ENCODE data around the gene PAX9. TPM values are rescaled to one million over a fixed set of nuclear protein-coding genes. Genes with fewer than 3 reads are reported as not detected.

PAX9 gene
- total and polyA plus RNA-seq, 9 of the 15 experiments (the other 6 are each of a cell fraction or from before 2014, with no cell fraction given) = 0.87 to 2.4 (median 1.3) TPM

DNA sequence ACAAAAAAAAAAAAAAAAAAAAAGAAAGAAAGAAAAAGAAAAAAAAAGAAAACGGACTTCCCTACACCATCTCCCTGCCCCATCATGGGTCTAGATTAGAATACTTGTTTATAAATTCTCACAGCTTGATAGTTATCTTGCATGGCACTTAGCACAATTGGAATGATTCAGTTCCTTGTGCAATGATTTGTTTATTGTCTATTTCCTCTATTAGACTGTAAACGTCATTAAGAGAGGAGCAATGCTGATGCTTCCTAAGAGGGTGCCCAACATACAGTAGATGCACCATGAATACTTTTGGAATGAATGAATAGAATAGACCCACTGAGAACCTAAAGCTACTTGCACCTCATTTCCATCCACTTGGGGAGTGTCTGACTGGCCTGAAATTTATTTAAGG is 40.8 kb downstream of the PAX9 start (continued):
- TF ChIP-seq, protein P1, sequence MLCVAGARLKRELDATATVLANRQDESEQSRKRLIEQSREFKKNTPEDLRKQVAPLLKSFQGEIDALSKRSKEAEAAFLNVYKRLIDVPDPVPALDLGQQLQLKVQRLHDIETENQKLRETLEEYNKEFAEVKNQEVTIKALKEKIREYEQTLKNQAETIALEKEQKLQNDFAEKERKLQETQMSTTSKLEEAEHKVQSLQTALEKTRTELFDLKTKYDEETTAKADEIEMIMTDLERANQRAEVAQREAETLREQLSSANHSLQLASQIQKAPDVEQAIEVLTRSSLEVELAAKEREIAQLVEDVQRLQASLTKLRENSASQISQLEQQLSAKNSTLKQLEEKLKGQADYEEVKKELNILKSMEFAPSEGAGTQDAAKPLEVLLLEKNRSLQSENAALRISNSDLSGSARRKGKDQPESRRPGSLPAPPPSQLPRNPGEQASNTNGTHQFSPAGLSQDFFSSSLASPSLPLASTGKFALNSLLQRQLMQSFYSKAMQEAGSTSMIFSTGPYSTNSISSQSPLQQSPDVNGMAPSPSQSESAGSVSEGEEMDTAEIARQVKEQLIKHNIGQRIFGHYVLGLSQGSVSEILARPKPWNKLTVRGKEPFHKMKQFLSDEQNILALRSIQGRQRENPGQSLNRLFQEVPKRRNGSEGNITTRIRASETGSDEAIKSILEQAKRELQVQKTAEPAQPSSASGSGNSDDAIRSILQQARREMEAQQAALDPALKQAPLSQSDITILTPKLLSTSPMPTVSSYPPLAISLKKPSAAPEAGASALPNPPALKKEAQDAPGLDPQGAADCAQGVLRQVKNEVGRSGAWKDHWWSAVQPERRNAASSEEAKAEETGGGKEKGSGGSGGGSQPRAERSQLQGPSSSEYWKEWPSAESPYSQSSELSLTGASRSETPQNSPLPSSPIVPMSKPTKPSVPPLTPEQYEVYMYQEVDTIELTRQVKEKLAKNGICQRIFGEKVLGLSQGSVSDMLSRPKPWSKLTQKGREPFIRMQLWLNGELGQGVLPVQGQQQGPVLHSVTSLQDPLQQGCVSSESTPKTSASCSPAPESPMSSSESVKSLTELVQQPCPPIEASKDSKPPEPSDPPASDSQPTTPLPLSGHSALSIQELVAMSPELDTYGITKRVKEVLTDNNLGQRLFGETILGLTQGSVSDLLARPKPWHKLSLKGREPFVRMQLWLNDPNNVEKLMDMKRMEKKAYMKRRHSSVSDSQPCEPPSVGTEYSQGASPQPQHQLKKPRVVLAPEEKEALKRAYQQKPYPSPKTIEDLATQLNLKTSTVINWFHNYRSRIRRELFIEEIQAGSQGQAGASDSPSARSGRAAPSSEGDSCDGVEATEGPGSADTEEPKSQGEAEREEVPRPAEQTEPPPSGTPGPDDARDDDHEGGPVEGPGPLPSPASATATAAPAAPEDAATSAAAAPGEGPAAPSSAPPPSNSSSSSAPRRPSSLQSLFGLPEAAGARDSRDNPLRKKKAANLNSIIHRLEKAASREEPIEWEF (CRISPR knock-in tag; IDR thresholded peaks at IDR 0.05) = no peak
- TF ChIP-seq GABPB2 (CRISPR knock-in tag; conservative IDR thresholded peaks at IDR 0.05) (no peak), RNF2 (IDR thresholded peaks at IDR 0.05) (no peak), ZSCAN29 (IDR thresholded peaks at IDR 0.05) (no peak), SAP30 (IDR thresholded peaks at IDR 0.05; ENCODE audit: borderline replicate concordance, insufficient read depth, low read depth, low read length, poor library complexity, severe bottlenecking) (no peak)

DNA sequence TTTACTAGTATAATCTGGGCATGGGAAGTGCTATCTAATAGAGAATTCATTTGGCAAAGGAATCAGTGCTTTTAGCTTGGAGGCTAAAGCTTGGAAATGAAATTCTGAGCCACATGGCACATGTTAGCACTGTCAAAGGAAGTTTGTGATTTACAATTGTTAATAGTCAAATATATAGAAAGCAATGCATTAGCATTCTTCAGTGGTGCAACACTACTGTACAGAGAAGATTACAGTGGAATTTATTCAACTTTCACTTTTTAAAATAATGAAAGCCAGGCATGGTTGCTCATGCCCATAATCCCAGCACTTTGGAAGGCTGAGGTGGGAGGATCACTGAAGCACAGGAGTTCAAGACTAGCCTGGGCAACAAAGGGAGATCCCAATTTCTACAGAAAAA is 45.9 kb downstream of the PAX9 start:
- intact Hi-C loops (cut with micrococcal nuclease) = no loop called here
- no peak for FAIRE-seq
- Histone ChIP-seq H3K9me1 (ENCODE audit: control insufficient read depth, insufficient read depth, low read length) (no peaks in the 10 kb centered on the region), H3K9me3 (replicated peaks; ENCODE audit: control insufficient read depth, insufficient read depth, low read depth, low read length) (no peaks in the 10 kb centered on the region), H3K79me2 (ENCODE audit: control insufficient read depth, insufficient read depth, low read length) (no peaks in the 10 kb centered on the region), H3K36me3 (ENCODE audit: control insufficient read depth, insufficient read depth, low read length) (peaks cover 3% of the 10 kb centered on the region; the same call in 1 of the 3 replicates), H4K20me1 (replicated peaks; ENCODE audit: control insufficient read depth, insufficient read depth, low read length) (no peaks in the 10 kb centered on the region), H3K9ac (ENCODE audit: insufficient read depth in 1 of 2, low read depth in 2 of 2, low read length in 2 of 2) (no peak overlapping the region), H3K4me1 (replicated peaks in 1 of 2; ENCODE audit: control insufficient read depth in 2 of 2, insufficient read depth in 2 of 2, low read length in 2 of 2) (no peaks in the 10 kb centered on the region), H3K27me3 (ENCODE audit: control insufficient read depth in 2 of 2, insufficient read depth in 2 of 2, low read length in 2 of 2) (no peaks in the 10 kb centered on the region), H3K4me2 (ENCODE audit: insufficient read depth, low read length) (no peak overlapping the region), H3K27ac (ENCODE audit: extremely low read depth, low read depth, low read length) (no peak overlapping the region), H2AFZ (ENCODE audit: low read depth, low read length) (no peak overlapping the region), H3K4me3 (no peak overlapping the region)
- TF ChIP-seq, protein P2, sequence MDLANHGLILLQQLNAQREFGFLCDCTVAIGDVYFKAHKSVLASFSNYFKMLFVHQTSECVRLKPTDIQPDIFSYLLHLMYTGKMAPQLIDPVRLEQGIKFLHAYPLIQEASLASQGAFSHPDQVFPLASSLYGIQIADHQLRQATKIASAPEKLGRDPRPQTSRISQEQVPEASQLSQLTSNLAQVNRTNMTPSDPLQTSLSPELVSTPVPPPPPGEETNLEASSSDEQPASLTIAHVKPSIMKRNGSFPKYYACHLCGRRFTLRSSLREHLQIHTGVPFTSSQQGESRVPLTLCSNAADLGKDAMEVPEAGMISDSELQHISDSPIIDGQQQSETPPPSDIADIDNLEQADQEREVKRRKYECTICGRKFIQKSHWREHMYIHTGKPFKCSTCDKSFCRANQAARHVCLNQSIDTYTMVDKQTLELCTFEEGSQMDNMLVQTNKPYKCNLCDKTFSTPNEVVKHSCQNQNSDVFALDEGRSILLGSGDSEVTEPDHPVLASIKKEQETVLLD (IDR thresholded peaks at IDR 0.05) = no peak
- no peak for TF ChIP-seq DIDO1 (tag; IDR thresholded peaks at IDR 0.05; ENCODE audit: low read depth)
- no peak for TF ChIP-seq MEF2A (IDR thresholded peaks at IDR 0.05; ENCODE audit: control insufficient read depth, low read depth, low read length)
- TF ChIP-seq, protein P3, sequence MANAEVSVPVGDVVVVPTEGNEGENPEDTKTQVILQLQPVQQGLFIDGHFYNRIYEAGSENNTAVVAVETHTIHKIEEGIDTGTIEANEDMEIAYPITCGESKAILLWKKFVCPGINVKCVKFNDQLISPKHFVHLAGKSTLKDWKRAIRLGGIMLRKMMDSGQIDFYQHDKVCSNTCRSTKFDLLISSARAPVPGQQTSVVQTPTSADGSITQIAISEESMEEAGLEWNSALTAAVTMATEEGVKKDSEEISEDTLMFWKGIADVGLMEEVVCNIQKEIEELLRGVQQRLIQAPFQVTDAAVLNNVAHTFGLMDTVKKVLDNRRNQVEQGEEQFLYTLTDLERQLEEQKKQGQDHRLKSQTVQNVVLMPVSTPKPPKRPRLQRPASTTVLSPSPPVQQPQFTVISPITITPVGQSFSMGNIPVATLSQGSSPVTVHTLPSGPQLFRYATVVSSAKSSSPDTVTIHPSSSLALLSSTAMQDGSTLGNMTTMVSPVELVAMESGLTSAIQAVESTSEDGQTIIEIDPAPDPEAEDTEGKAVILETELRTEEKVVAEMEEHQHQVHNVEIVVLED (CRISPR knock-in tag; IDR thresholded peaks at IDR 0.05) = no peak
- TF ChIP-seq CREBBP (IDR thresholded peaks at IDR 0.05; ENCODE audit: low read depth, low read length) = no peak
- no peak for TF ChIP-seq NR4A1 (CRISPR knock-in tag; IDR thresholded peaks at IDR 0.05)
- TF ChIP-seq NR4A1 (tag; IDR thresholded peaks at IDR 0.05) = no peak
- TF ChIP-seq NFATC3 (IDR thresholded peaks at IDR 0.05) = no peak
- no TSS peak for BruUV-seq (replicated peaks)
- POLR2A ChIA-PET = no interaction called here
- ATAC-seq = no peak
- in situ Hi-C loops (cut with MboI) = no loop called here
- CTCF ChIA-PET (ENCODE audit: low intra/inter-chr PET ratio) = no interaction called here
- DNase-seq (ENCODE audit: extremely low read depth in 1 of 4, low spot score in 3 of 4) = no peak

All from K562 (cell line).